NT2/D1 (cell line): ENCODE data around the gene SDF4.

Experiments used
- YY1 ChIP-seq: IDR thresholded peaks from 2 replicates; pipeline ENCODE4 v1.6.1; 2011; ENCODE audit not compliant: insufficient read length, insufficient read depth
- ZNF274 ChIP-seq: IDR thresholded peaks from 2 replicates; pipeline ENCODE4 v1.6.1; 2011; ENCODE audit warnings: mild to moderate bottlenecking, low read depth, low read length

GRCh38 chr1:1200876-1201810 lies 30.7 kb downstream of the SDF4 start:
- TF ChIP-seq ZNF274 (no peak), YY1 (no peak)
